H1 (cell line): ENCODE measurements around the gene ERLIN1. TPM values are rescaled to one million over a fixed set of nuclear protein-coding genes. Genes with fewer than 3 reads are reported as not detected.

Experiments used
- CTCF ChIA-PET: fragments of 300-600 bp; sonication (Branson Sonifier 250); formaldehyde crosslinking; loops from one replicate; lab custom pipeline; 2021; ENCODE audit not compliant: partially characterized antibody; lab: Charles Lee
- POLR2A ChIA-PET: fragments of 300-600 bp; sonication (Branson Sonifier 250); formaldehyde crosslinking; loops from one replicate; lab custom pipeline; 2021; ENCODE audit warnings: inconsistent platforms; ENCODE audit not compliant: partially characterized antibody; lab: Charles Lee
- DNase-seq, 2 experiments: peaks; one replicate each; pipeline versions ENCODE4 v3.0.0 to v3.0.0-alpha.2; 2010 to 2022; ENCODE audit warnings: low spot score in 2 of 2, low read depth in 1 of 2, mixed read lengths in 1 of 2
- FAIRE-seq: peaks from 2 replicates; lab custom pipeline; 2011; peaks lifted over from hg19 to GRCh38; lab: Jason Lieb, UNC
- H2AFZ ChIP-seq: 2 replicates; pipeline ENCODE4 v1.8.1; 2012; ENCODE audit warnings: low read length, inconsistent platforms
- H2AK5ac ChIP-seq: 2 replicates; pipeline ENCODE4 v1.6.1; 2013; ENCODE audit warnings: low read depth, low read length
- H2BK120ac ChIP-seq: replicated peaks from 2 replicates; pipeline ENCODE3; 2013; ENCODE audit warnings: low read depth, low read length, inconsistent platforms
- H2BK12ac ChIP-seq: 2 replicates; pipeline ENCODE4 v1.6.1; 2013; ENCODE audit warnings: low read depth, low read length
- H2BK15ac ChIP-seq: 2 replicates; pipeline ENCODE4 v1.6.1; 2013; ENCODE audit warnings: low read length
- H2BK20ac ChIP-seq: 2 replicates; pipeline ENCODE4 v1.6.1; 2013; ENCODE audit warnings: low read length
- H2BK5ac ChIP-seq: 2 replicates; pipeline ENCODE4 v1.6.1; 2013; ENCODE audit warnings: low read depth, low read length
- H3K14ac ChIP-seq: 2 replicates; pipeline ENCODE4 v1.6.1; 2013; ENCODE audit warnings: inconsistent platforms; ENCODE audit not compliant: insufficient read length
- H3K18ac ChIP-seq: 2 replicates; pipeline ENCODE4 v1.6.1; 2013; ENCODE audit warnings: low read length; ENCODE audit errors: extremely low read depth
- H3K23ac ChIP-seq: 2 replicates; pipeline ENCODE4 v1.6.1; 2013; ENCODE audit warnings: inconsistent platforms; ENCODE audit not compliant: insufficient read length
- H3K23me2 ChIP-seq: 2 replicates; pipeline ENCODE4 v1.6.1; 2013; ENCODE audit warnings: low read depth, low read length
- H3K27ac ChIP-seq: 2 replicates; pipeline ENCODE4 v1.6.1; 2011; ENCODE audit warnings: low read depth, low read length, inconsistent platforms
- H3K27me3 ChIP-seq, 4 experiments: replicated peaks in 1 of 4; 1 replicate in 1 of 4; 2 replicates in 3 of 4; pipeline versions ENCODE4 v1.6.1 to v1.8.1; 2011 to 2013; ENCODE audit warnings: low read length in 3 of 4, mild to moderate bottlenecking in 3 of 4, inconsistent platforms in 2 of 4, mixed read lengths in 2 of 4, moderate library complexity in 1 of 4; ENCODE audit not compliant: control insufficient read depth in 3 of 4, insufficient read depth in 3 of 4; ENCODE audit errors: extremely low read depth in 1 of 4
- H3K36me3 ChIP-seq, 4 experiments: 2 replicates each; pipeline versions ENCODE4 v1.6.1 to v1.8.1; 2011 to 2013; ENCODE audit warnings: mild to moderate bottlenecking in 4 of 4, low read length in 3 of 4, moderate library complexity in 2 of 4, control low read depth in 1 of 4, inconsistent platforms in 1 of 4; ENCODE audit not compliant: insufficient read depth in 4 of 4, control insufficient read depth in 2 of 4
- H3K4ac ChIP-seq: replicated peaks from 2 replicates; pipeline ENCODE3; 2013; ENCODE audit warnings: low read length, low read depth, mixed read lengths, inconsistent platforms; ENCODE audit not compliant: insufficient read length
- H3K4me1 ChIP-seq, 4 experiments: replicated peaks in 1 of 4; 1 replicate in 1 of 4; 2 replicates in 3 of 4; pipeline versions ENCODE4 v1.6.1 to v1.8.1; 2011 to 2013; ENCODE audit warnings: low read length in 3 of 4, inconsistent platforms in 2 of 4, mixed read lengths in 1 of 4; ENCODE audit not compliant: insufficient read depth in 4 of 4, control insufficient read depth in 3 of 4
- H3K4me2 ChIP-seq, 2 experiments: 2 replicates each; pipeline versions ENCODE4 v1.6.1 to v1.8.1; 2011 to 2013; ENCODE audit warnings: low read depth in 2 of 2, low read length in 2 of 2, control low read depth in 1 of 2, inconsistent platforms in 1 of 2, mild to moderate bottlenecking in 1 of 2; ENCODE audit not compliant: insufficient read depth in 1 of 2
- H3K4me3 ChIP-seq, 4 experiments: fragments of 200-600, 300-600 bp in 1 of 4; sonication (generic), shearing (Covaris generic), sonication (Bioruptor Twin) in 1 of 4; 2 replicates each; pipeline versions ENCODE4 v1.5.1 to v1.8.1; 2011 to 2016; ENCODE audit warnings: low read length in 4 of 4, low read depth in 3 of 4, control low read depth in 2 of 4, inconsistent platforms in 2 of 4, mild to moderate bottlenecking in 2 of 4, mixed read lengths in 1 of 4, moderate library complexity in 1 of 4; ENCODE audit not compliant: insufficient read depth in 2 of 4; ENCODE audit errors: extremely low read depth in 1 of 4
- H3K56ac ChIP-seq: replicated peaks from 2 replicates; pipeline ENCODE3; 2013; ENCODE audit warnings: low read depth, mild to moderate bottlenecking, mixed read lengths, low read length, inconsistent platforms; ENCODE audit not compliant: insufficient read length
- H3K79me1 ChIP-seq: 2 replicates; pipeline ENCODE4 v1.6.1; 2013; ENCODE audit warnings: low read depth, low read length, control low read depth
- H3K79me2 ChIP-seq, 2 experiments: 2 replicates each; pipeline versions ENCODE4 v1.6.1 to v1.8.1; 2012 to 2013; ENCODE audit warnings: low read length in 2 of 2, mild to moderate bottlenecking in 2 of 2, inconsistent platforms in 1 of 2; ENCODE audit not compliant: insufficient read depth in 2 of 2, control insufficient read depth in 1 of 2
- H3K9ac ChIP-seq, 4 experiments: replicated peaks in 1 of 4; 1 replicate in 1 of 4; 2 replicates in 3 of 4; pipeline versions ENCODE4 v1.6.1 to v1.8.1; 2011 to 2013; ENCODE audit warnings: low read depth in 3 of 4, low read length in 3 of 4, control low read depth in 2 of 4, mild to moderate bottlenecking in 2 of 4, moderate library complexity in 2 of 4, inconsistent platforms in 1 of 4; ENCODE audit errors: extremely low read depth in 1 of 4
- H3K9me3 ChIP-seq, 2 experiments: 2 replicates each; pipeline versions ENCODE4 v1.6.1 to v1.8.1; 2012 to 2013; ENCODE audit warnings: mild to moderate bottlenecking in 2 of 2, moderate library complexity in 2 of 2, control low read depth in 1 of 2, inconsistent platforms in 1 of 2, low read depth in 1 of 2, low read length in 1 of 2, mixed read lengths in 1 of 2; ENCODE audit not compliant: insufficient read depth in 2 of 2
- H4K20me1 ChIP-seq, 2 experiments: replicated peaks in 1 of 2; 2 replicates each; pipeline versions ENCODE3 to v1.8.1; 2011 to 2013; ENCODE audit warnings: inconsistent platforms in 2 of 2, low read length in 2 of 2, mild to moderate bottlenecking in 1 of 2; ENCODE audit not compliant: insufficient read depth in 2 of 2, control insufficient read depth in 1 of 2
- H4K5ac ChIP-seq: 2 replicates; pipeline ENCODE4 v1.6.1; 2013; ENCODE audit warnings: low read length, low read depth, mixed read lengths, inconsistent platforms; ENCODE audit not compliant: insufficient read length
- H4K8ac ChIP-seq: 2 replicates; pipeline ENCODE4 v1.8.0; 2013; ENCODE audit warnings: mild to moderate bottlenecking, moderate library complexity, low read length, inconsistent platforms; ENCODE audit not compliant: insufficient read depth; ENCODE audit errors: extremely low read depth
- H4K91ac ChIP-seq: replicated peaks from 2 replicates; pipeline ENCODE3; 2013; ENCODE audit warnings: low read length, mixed read lengths, inconsistent platforms; ENCODE audit not compliant: insufficient read length
- CBX5 ChIP-seq: fragments of 300-800, 300-1000 bp; sonication (generic); IDR thresholded peaks from 2 replicates; pipeline ENCODE4 v1.7.1; 2016; ENCODE audit warnings: antibody characterized with exemption, low read length, low read depth
- EP300 ChIP-seq, 2 experiments: IDR thresholded peaks; 1 replicate in 1 of 2; 2 replicates in 1 of 2; pipeline ENCODE4 v1.6.1; 2011 to 2012; ENCODE audit warnings: low read depth in 2 of 2, low read length in 2 of 2, mild to moderate bottlenecking in 2 of 2, borderline replicate concordance in 1 of 2, inconsistent platforms in 1 of 2, moderate library complexity in 1 of 2
- JUND ChIP-seq: IDR thresholded peaks from 2 replicates; pipeline ENCODE4 v1.6.1; 2011; ENCODE audit warnings: mild to moderate bottlenecking, improper control_type of control experiment, low read length
- KDM4A ChIP-seq: IDR thresholded peaks from one replicate; pipeline ENCODE4 v1.7.1; 2012; ENCODE audit warnings: low read depth, mild to moderate bottlenecking, moderate library complexity, low read length, inconsistent platforms; ENCODE audit not compliant: severe bottlenecking
- PHF8 ChIP-seq: fragments of 200-600 bp; sonication (generic); conservative IDR thresholded peaks from 2 replicates; pipeline ENCODE4 v1.7.1; 2012; ENCODE audit warnings: low read depth, mild to moderate bottlenecking, inconsistent platforms, low read length, moderate library complexity
- POU5F1 ChIP-seq: IDR thresholded peaks from 2 replicates; pipeline ENCODE4 v1.6.1; 2011; ENCODE audit warnings: low read depth, mild to moderate bottlenecking, low read length, moderate library complexity
- RFX5 ChIP-seq: IDR thresholded peaks from 2 replicates; pipeline ENCODE4 v1.6.1; 2011; ENCODE audit warnings: low read depth, low read length, improper control_type of control experiment, borderline replicate concordance
- RNF2 ChIP-seq: fragments of 200-900, 300-1000 bp; sonication (generic); IDR thresholded peaks from 2 replicates; pipeline ENCODE4 v1.7.1; 2016; ENCODE audit warnings: borderline replicate concordance, low read depth, mild to moderate bottlenecking, antibody characterized with exemption, low read length; ENCODE audit not compliant: poor library complexity, severe bottlenecking; ENCODE audit errors: missing control alignments
- SRF ChIP-seq: IDR thresholded peaks from 2 replicates; pipeline ENCODE4 v1.6.1; 2011; ENCODE audit warnings: mild to moderate bottlenecking, low read depth, low read length, moderate library complexity
- TBP ChIP-seq: IDR thresholded peaks from 2 replicates; pipeline ENCODE4 v1.6.1; 2011; ENCODE audit warnings: low read depth, low read length, improper control_type of control experiment
- YY1 ChIP-seq: IDR thresholded peaks from 2 replicates; pipeline ENCODE4 v1.6.1; 2011; ENCODE audit warnings: low read depth, mild to moderate bottlenecking, low read length
- WGBS, 2 experiments: shearing (Covaris generic) in 1 of 2; methylation state at CpG; one replicate each; pipeline versions ENCODE4 v1.1.6 to v1.1.7; 2013 to 2015; ENCODE audit warnings: low lambda C conversion rate in 2 of 2, mixed read lengths in 2 of 2, inconsistent platforms in 1 of 2, low coverage in 1 of 2, missing lambda C conversion rate in 1 of 2; ENCODE audit not compliant: insufficient replicate concordance in 2 of 2, insufficient coverage in 1 of 2, insufficient read length in 1 of 2; ENCODE audit errors: extremely low coverage in 1 of 2, missing lambda C conversion rate in 1 of 2; 5-methylcytosine and 5-hydroxymethylcytosine counted together
- polyA plus RNA-seq, 7 experiments: library from polyadenylated mRNA; depleted of rRNA in 3 of 7; stranded (reverse) in 5 of 7; unstranded in 2 of 7; fragments of >200 nt in 5 of 7; fragments of 200-250 nt in 2 of 7; gene quantifications; 1 replicate in 5 of 7; 2 replicates in 1 of 7; 4 replicates in 1 of 7; pipeline versions ENCODE4 v1.2.1 to v1.2.3, GENCODE V29; 2011 to 2013; ENCODE audit warnings: missing spikeins in 2 of 7, mixed read lengths in 2 of 7
- total RNA-seq: library from RNA; stranded (reverse); fragmentation: NEBNext Ultra II Directional; extraction: Animal tissue kit (Norgen Biotek cat#: 25700); gene quantifications from 2 replicates; pipeline ENCODE4 v1.2.1, GENCODE V29; 2021
- TF ChIP-seq, protein P1 (sequence below): IDR thresholded peaks from 2 replicates; pipeline ENCODE4 v1.6.1; 2011; ENCODE audit warnings: low read length, improper control_type of control experiment

The ERLIN1 gene
- total and polyA plus RNA-seq, 2 of the 8 experiments (the other 6 are each of a cell fraction or from before 2014, with no cell fraction given), result 16.5 to 32.0 TPM

GRCh38 chr10:100133801-100134200, 52.0 kb downstream of the ERLIN1 start:
- no peak overlapping the region for H2AK5ac ChIP-seq
- peaks cover 8 to 12% of the 10 kb centered on the region in 2 experiments for H3K9me3 ChIP-seq
- no peak overlapping the region for H4K91ac ChIP-seq
- no peaks in the 10 kb centered on the region for H3K23me2 ChIP-seq
- H4K8ac ChIP-seq, result no peak overlapping the region
- ChIA-PET CTCF (interaction anchor here (1.9 kb wide), 1 partner anchor 8 kb away, joined by 5 read pairs; no protein-coding TSS in a partner anchor), POLR2A (no interaction called here)
- no peak overlapping the region for H3K4ac ChIP-seq
- no peak overlapping the region for H2BK15ac ChIP-seq
- H3K4me2 ChIP-seq, result no peak overlapping the region
- DNase-seq, result no peak
- no peaks in the 10 kb centered on the region for H3K79me2 ChIP-seq
- no peak overlapping the region for H3K18ac ChIP-seq
- no peak overlapping the region for H2AFZ ChIP-seq
- no peak overlapping the region for H3K23ac ChIP-seq
- no peaks in the 10 kb centered on the region for H3K4me1 ChIP-seq
- H3K79me1 ChIP-seq, result no peaks in the 10 kb centered on the region
- 83% methylated on average over 1 of the region's 1 CpG; no CpG with 5 or more reads in 1 of the 2 experiments for WGBS, 2 experiments
- no peak overlapping the region for H3K56ac ChIP-seq
- H4K5ac ChIP-seq, result no peak overlapping the region
- no peak overlapping the region for H2BK12ac ChIP-seq
- FAIRE-seq, result no peak
- H3K14ac ChIP-seq, result no peak overlapping the region
- H3K4me3 ChIP-seq, result no peak overlapping the region
- no peaks in the 10 kb centered on the region for H3K27me3 ChIP-seq
- H3K36me3 ChIP-seq, result no peaks in the 10 kb centered on the region; a peak in 1 of 8 replicates
- no peak overlapping the region for H2BK20ac ChIP-seq
- no peaks in the 10 kb centered on the region for H4K20me1 ChIP-seq
- H2BK120ac ChIP-seq, result no peak overlapping the region
- no peak overlapping the region for H3K9ac ChIP-seq
- H3K27ac ChIP-seq, result no peak overlapping the region
- H2BK5ac ChIP-seq, result no peak overlapping the region
- TF ChIP-seq EP300 (IDR thresholded peaks at IDR 0.05; ENCODE audit: borderline replicate concordance in 1 of 2, low read depth in 2 of 2, low read length in 2 of 2) (no peak), KDM4A (no peak), YY1 (no peak), RFX5 (no peak), POU5F1 (no peak), SRF (no peak), TBP (no peak), RNF2 (no peak), PHF8 (no peak), JUND (no peak), CBX5 (no peak)
- TF ChIP-seq, protein P1, sequence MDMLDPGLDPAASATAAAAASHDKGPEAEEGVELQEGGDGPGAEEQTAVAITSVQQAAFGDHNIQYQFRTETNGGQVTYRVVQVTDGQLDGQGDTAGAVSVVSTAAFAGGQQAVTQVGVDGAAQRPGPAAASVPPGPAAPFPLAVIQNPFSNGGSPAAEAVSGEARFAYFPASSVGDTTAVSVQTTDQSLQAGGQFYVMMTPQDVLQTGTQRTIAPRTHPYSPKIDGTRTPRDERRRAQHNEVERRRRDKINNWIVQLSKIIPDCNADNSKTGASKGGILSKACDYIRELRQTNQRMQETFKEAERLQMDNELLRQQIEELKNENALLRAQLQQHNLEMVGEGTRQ, result no peak
